Measurements from ENCODE around the gene CCDC93. TPM values are rescaled to one million over a fixed set of nuclear protein-coding genes. Genes with fewer than 3 reads are reported as not detected.
"Not testable (repeated sequence)": the region's sequence is repeated elsewhere in the genome, so short reads cannot be mapped to it uniquely, and the experiment has no call there.

Gene CCDC93
- polyA plus RNA-seq, 3 donors = 35.4 to 42.7 (median 38.8) TPM

DNA sequence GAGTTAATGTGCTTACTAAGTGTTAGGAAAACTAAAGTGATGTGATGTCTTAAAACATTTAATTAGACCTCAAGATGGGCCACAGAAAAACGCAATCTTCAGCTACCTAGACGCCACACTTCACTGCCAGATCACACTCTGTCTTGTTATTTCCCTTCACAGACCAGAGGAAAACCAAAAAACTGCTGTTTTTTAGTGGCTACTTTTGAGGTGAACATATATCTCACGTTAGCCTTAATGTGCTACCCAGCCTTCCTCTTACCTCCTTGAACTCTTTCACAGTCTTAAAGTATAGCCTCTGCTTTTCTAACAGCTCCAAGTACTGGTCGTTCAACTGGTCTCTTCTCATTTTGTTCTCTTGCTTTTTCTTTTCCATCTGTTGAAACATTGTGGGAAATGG, 83.1 kb downstream of the CCDC93 start:
- no peak for DNase-seq (ENCODE audit: low read depth in 3 of 3, low spot score in 2 of 3)

DNA sequence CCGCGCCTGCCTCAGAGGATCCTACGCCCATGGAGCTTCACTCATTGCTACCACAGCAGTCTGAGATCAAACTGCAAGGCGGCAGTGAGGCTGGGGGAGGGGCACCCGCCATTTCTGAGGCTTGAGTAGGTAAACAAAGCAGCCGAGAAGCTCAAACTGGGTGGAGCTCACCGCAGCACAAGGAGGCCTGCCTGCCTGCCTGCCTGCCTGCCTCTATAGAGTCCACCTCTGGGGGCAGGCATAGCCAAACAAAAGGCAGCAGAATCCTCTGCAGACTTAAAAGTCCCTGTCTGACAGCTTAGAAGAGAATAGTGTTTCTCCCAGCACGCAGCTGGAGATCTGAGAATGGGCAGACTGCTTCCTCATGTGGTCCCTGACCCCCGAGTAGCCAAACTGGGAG, 90.4 kb downstream of the CCDC93 start:
- not testable (repeated sequence) for DNase-seq (ENCODE audit: low read depth in 3 of 3, low spot score in 2 of 3)

DNA sequence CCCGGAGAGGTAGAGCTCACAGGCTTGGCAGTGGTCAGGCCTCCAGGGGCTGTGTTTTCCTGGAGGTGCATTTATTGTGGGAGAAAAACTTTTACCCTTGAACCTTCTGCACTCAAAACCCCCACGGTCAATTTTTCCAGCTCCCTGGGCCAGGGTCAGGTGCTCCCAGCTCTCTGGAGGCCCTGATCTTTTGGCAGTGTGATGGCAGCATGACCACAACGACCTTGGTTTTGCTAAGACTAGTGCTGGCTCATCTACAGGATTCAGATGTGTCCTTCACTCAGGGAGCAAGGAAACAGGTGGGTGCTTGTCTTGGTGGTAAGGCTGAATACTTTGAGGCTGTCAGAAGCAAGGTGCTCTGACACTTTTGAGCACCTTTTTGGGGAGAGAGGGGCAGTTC, 92.3 kb downstream of the CCDC93 start:
- no peak for DNase-seq (ENCODE audit: low read depth in 3 of 3, low spot score in 2 of 3)

DNA sequence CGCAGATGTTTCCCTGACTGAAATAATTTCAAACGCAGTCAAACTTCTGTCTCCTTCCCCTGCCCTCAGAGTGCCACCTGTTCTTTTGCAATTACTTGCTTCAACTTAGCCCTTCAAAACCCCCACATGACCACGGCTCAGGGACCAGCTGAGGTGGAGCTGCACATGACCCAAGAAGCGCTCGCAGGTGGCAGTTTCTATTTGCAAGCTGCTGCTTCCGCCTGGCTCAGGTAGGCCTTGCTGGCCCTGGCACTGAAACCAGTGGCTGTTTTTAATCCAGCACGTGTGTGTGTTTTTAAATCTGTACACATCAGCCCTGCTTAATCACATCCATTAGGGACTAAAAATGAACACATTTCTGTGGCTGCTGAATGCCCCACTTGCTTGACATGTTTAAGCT, 95.3 kb downstream of the CCDC93 start:
- no peak for DNase-seq (ENCODE audit: low read depth in 3 of 3, low spot score in 2 of 3)

DNA sequence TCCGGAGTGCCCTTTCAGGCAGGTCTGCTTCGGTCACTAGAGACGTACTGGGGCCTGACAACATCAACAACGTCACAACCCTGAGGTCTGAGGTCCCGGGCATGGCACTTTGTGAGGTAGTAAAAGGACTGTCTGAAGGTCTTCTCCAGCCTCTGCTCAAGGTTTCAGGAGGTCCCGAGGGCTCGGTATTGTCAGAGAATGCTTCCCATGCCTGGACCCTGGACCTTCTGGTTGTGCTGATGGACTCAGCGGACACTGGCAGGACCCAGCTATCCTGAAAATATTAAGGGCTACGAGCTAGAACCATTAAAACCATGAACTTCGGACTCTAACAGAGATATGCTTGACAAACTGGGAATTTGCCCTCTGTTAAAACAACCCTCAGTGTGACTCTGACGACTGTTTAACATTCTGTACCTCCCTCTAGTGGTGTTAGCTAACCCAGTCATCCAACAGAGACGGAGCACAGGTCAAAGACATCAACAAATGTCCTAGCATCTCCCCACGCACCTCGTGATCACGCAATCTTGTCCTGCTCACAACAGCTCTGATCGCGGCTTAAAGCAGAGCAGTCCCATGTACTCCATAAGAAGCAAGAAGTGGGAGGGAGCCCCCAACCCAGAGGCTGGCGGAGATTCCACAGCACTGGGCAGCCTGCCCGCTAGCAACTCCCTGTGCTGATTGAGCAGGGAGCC, 96.5 kb downstream of the CCDC93 start:
- no peak for DNase-seq (ENCODE audit: low read depth in 3 of 3, low spot score in 2 of 3)

DNA sequence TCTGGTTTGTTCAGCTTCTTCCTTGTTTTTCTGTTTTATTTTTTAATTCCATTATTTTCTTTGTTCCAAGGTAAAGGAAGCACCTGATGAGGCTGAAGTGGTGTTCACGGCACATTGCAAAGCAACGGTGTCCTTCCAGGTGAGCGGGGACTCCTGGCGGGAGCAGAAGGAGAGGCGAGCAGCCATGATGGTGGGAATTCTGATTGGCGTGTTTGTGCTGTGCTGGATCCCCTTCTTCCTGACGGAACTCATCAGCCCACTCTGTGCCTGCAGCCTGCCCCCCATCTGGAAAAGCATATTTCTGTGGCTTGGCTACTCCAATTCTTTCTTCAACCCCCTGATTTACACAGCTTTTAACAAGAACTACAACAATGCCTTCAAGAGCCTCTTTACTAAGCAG, 110.9 kb downstream of the CCDC93 start:
- no peak for DNase-seq (ENCODE audit: low read depth in 3 of 3, low spot score in 2 of 3)

DNA sequence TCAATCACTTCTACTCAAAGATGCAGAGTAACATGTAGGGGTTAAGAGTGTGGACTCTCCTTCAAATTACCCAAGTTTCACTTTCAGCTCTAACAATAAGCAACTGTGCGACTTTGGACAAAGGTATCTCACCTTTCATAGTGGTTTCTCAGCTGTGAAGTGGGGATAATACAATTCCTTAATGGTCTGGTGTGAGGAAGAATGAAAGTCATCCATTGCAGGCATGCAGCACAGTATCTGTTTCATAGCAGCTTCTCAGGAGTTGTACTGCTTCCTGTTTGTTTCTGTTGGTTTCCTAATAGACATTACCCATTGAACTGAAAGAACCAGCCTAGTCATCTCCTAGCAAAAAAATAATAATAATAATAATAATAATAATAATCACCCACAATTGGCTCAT, 125.0 kb downstream of the CCDC93 start:
- DNase-seq (ENCODE audit: low read depth in 3 of 3, low spot score in 2 of 3) = no peak

DNA sequence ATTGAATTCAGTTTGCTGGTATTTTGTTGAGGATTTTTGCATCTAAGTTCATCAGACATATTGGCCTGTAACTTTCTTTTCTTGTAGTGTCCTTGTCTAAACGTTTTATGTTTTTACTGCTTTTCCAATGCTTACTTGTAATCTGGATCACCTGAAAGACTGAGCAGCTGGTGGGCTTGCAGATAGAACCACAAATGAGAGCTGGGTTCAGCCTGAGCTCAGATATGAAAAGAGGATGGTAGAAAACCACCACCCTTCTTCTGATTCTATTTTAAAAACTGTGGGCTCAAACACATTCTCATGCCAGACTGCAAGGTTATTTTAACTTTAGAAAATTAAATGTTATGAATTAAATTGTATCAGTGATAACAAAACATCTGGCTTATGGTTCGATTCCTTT, 128.6 kb downstream of the CCDC93 start:
- DNase-seq (ENCODE audit: low read depth in 3 of 3, low spot score in 2 of 3) = no peak

DNA sequence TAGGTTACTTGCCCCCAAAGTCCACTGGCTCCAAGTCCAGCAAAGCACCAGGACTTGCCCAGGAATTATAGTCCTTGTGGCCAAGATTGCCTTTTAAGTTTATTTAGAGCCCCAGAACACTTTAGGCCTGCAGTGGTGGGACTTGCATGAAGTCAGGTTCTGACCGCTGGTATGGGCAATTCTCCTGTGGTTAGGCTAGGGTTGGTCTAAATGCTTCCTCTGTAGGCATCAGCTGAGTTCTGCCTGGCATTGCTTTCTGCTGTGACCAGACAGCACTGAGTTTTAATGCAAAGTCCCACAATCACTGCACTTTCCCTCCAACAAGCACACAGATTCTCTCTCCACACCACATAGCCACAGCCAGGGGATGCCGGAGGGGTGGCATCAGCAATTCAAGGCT, 134.9 kb downstream of the CCDC93 start:
- no peak for DNase-seq (ENCODE audit: low read depth in 3 of 3, low spot score in 2 of 3)

DNA sequence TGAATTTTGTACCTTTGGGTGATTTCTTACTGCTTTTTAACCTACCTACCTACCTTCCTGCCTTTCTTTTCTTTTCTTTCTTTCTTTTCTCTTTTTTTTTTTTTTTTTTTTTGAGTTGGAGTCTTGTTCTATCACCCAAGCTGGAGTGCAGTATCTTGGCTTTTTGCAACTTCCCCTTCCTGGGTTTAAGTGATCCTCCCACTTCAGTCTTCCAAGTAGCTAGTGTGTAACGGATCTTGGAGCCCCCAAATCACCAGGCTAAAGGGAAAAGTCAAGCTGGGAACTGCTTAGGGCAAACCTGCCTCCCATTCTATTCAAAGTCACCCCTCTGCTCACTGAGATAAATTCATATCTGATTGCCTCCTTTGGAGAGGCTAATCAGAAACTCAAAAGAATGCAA, 138.1 kb downstream of the CCDC93 start:
- DNase-seq (ENCODE audit: low read depth in 3 of 3, low spot score in 2 of 3) = no peak

Other genes starting within 250 kb of the CCDC93 start
- 10 to 100 TPM; 89.0 to 97.9 (median 91.0) TPM for gene DDX18, start 199.4 kb downstream of the CCDC93 start, polyA plus RNA-seq (ENCODE audit: insufficient read length in 3 of 3)
- gene INSIG2, start 74.4 kb upstream of the CCDC93 start, polyA plus RNA-seq (ENCODE audit: insufficient read length in 3 of 3) = 10 to 100 TPM; 32.0 to 33.1 (median 32.1) TPM

Measured in right renal cortex interstitium (tissue), 3 donors.